ENCODE data around the gene ROR1.

ROR1 gene

DNA sequence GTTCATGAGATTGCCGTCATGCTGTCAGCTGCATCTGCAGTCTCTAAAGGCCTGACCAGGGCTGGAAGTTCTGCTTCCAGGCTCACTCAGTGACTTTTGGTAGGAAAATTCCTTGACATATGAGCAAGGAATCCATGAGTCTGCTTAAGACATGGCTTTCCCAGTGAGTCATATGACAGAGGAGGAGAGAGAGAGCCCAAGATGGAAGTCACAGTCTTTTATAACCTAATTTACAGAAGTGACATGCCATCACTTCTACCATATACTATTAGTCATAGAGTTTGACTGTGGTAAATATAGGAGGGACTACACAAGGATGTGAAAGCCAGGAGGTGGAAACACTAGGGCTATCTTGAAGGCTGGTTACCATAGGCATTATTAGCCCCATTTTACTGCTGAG lies 115.2 kb downstream of the ROR1 start:
- DNase-seq, result no peak

DNA sequence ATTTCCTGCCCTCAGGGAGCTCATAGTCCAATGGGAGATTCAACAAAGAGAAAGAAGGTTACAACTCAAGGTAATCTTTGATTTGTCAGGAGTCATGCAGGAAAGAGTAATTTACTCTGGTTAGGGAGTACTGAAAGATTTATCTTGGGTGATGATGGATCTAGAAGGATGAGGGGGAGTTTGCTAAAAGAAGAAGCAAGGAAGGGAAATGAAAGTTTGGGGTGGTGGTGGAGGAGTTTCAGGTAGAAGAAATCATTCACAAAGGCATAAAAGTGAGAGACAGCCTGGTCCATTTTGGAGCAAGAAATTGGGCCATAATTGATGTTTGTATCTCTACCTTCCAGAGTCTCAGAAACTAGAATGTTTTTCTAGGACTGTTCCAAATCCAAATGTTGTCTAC lies 116.7 kb downstream of the ROR1 start:
- DNase-seq, result no peak

DNA sequence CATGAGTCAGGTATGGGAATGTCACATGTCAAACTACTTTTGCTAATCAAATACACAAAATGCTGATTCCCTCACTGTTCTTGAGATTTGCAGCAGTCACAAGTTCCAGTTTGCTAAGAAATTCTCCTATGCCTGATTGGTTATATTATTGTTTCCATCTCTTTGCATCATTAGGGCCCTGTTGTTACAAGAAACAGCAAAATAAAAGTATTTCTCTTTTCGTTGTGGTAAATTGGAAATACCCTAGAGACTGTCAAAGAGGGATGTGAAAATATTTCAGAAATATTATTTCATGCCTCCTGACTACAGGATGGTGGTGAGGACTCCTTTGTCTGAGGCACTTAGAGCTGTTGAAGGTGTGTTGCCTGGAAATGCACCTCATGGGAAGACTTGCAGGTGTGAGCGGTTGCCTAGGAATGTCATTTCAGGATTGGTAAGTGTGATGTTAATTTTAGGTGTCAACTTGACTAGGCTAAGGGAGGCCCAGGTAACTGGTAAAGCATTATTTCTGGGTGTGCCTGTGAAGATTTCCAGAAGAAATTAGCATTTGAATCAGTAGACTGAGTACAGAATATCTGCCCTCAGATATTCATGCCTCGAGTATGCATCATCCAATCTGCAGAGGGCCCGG lies 117.4 kb downstream of the ROR1 start:
- DNase-seq, result no peak

GRCh38 chr1:63892632-63893395 lies 119.0 kb downstream of the ROR1 start:
- DNase-seq, result no peak

DNA sequence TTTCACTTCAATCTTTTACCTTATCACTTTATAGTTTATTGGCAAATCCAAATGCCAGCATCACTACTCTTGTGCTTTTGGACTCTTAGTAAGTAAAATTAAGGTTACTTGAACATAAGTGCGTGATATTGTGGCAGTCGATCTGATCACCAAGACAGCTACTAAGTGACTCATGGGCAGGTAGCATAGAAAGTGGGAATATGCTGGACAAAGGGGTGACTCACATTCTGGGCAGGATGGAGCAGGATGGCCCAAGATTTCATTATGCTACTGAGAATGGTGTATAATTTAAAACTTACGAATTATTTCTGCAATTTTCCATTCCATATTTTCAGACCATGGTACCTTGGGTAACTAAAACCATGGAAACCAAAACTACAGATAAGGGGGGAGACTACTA lies 120.2 kb downstream of the ROR1 start:
- no peak for DNase-seq

DNA sequence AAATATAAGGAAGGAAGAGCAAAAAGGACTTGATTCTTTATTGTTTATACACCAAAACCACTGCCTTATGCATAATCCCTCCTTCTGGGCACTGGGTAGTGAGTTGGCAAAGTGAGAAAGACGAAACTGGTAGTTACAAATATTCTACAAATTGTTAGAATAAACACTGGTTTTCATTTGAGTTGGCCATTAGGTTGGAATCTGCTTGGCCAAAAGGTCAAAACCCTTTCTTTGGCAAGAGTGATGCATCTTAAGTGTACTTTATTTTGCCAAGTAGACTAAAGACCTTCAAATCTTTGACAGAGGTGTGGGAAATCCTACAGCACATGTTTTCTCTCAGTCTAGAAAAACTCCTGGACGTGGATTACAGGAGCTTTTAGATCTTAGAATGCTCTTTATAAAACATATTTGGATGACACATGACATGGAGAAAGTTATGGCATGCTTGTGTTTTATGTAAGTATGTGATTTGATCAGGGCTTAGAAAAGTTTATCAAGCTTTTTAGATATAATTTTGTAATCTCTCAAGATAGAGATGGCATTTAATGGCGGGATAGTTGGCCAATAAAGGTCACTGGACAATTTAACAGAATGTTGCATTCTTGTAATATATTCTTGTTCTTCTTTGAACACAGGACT lies 120.9 kb downstream of the ROR1 start:
- no peak for DNase-seq

DNA sequence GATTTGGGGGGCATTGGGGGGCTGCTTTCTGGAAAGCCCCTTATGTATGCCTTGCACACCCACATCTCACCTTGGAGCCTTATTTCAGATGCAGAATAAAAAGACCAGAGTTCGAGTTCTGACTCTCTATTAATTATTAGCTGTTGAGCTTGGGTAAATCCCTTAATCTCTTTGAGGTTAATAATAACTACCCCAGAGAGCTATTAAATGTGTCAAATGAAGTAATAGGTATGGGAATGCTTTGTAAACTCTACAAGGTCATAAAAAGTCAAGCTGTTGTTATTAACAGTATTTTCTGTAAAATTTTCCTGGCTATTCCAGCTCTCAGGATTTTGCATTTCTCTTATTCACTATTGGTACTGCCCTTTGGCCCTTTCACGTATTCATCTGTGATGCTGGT lies 122.9 kb downstream of the ROR1 start:
- DNase-seq, result no peak

DNA sequence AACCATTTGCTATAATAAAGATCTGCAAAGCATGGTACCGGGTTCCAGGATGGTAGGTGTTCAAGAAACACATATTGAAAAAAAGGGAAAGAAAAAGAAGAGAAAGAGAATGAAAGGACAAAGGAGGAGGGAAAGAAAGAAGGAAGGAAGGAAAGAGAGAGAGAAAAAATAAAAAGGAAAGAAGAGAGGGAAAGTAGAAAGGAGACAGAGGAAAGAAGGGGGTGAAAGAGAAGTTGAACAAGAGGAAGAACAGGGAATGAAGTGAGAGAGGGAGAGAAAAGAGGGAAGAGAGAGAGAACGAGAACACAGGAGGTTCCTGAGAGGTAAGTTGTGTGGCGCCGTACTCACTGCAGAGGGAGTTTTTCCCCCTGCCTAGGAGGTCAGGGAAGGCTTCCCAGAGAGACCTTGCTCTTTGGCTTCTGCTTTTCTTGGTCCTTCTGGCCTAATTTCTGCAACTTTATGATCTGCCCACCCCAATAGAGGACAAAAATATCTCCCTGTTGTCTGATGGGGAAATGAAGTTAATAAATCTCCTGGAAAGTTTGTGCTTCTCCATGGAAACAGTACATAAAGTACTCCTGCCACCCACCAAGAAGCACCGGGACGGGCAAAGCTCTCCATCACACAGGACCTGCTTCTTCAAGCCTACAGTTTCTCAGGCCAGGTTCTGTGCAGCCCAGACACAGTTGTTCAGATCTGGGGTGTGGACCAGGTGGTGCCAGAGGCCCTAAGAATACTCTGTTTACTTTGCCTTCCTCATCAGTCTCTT lies 124.8 kb downstream of the ROR1 start:
- no peak for DNase-seq

- no peak for DNase-seq
These were observed 127.3 kb downstream of the ROR1 start for GRCh38 chr1:63901094-63901493.

- no peak for DNase-seq
These were observed 129.2 kb downstream of the ROR1 start for GRCh38 chr1:63902844-63903589.

GRCh38 chr1:63903947-63904610 lies 130.3 kb downstream of the ROR1 start:
- DNase-seq, result no peak

- no peak for DNase-seq
These were observed 131.0 kb downstream of the ROR1 start for GRCh38 chr1:63904826-63905225.

- no peak for DNase-seq
These were observed 132.4 kb downstream of the ROR1 start for GRCh38 chr1:63906047-63906704.

GRCh38 chr1:63907051-63907450 lies 133.2 kb downstream of the ROR1 start:
- no peak for DNase-seq

- no peak for DNase-seq
These were observed 134.2 kb downstream of the ROR1 start for GRCh38 chr1:63908016-63908415.

DNA sequence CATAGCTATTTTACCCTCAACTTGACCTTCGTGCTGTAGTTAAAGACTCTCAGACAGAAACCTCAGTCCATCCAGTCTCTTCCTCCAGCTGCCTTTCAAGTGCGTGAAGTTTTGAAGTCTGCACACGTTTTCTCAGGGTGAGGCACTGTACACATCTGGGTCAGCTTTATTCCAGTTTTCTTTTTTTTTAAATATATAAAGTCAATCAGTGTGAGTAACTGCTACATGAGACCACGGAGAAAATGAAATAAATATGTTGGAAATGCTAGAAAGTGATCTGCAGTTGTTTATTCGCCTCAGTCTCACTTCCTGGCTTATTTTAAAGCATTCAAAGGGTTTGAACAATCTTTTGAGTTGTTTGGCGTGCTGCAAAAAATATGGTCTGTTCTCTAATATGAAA lies 135.7 kb downstream of the ROR1 start:
- DNase-seq, result no peak

- DNase-seq, result no peak
These were observed 137.2 kb downstream of the ROR1 start for GRCh38 chr1:63911049-63911448.

- no peak for DNase-seq
These were observed 138.8 kb downstream of the ROR1 start for GRCh38 chr1:63912643-63913042.

DNA sequence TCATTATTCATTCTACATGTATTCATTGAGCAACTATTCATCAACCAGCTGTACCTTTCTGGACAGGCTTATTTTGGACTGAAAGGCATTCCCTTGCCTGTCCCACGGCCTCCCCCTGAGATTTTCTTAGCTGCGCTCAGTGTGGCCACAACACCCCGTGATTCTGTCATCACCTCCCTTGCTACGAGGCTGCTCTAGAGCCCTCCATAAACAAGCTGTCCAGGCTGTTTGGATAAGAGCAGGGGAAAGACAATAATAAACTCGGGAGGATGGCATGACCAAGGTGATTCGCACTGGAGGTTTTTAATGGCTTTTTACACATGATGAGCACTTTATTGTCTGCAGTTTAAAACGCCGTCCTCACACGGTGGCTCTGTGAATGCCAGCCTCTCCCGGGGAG lies 139.7 kb downstream of the ROR1 start:
- no peak for DNase-seq

- no peak for DNase-seq
These were observed 140.4 kb downstream of the ROR1 start for GRCh38 chr1:63914241-63914640.

DNA sequence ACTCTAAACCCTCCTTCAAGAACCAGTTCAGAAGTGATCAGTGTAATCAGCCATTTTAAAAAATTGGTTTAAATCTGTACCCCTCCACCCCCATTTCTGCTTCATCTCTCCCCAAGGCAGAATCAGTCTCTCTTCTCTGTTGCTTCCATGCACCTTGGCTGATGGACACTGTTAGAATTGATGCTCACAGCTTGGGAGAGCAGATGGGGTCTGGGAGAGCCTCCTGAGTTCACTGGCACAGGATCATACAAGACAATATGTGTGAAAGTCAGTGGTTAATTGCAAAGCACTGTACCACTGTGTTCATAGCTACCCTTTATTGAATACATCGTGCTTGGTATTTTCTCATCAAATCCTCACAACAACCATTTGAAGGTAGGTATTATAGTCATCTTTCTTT lies 140.9 kb downstream of the ROR1 start:
- DNase-seq, result no peak

GRCh38 chr1:63915121-63915520 lies 141.3 kb downstream of the ROR1 start:
- DNase-seq, result no peak
